Measurements from ENCODE around the gene PEMT. TPM values are rescaled to one million over a fixed set of nuclear protein-coding genes. Genes with fewer than 3 reads are reported as not detected.

The PEMT gene
- total RNA-seq, 1 donor from 2014 or later, result 41.9 TPM

GRCh38 chr17:17508646-17509591 lies 82.6 kb downstream of the PEMT start:
- Mint-ChIP-seq H3K27me3 (ENCODE audit: low read depth) (no peaks in the 10 kb centered on the region), H3K9me3 (no peaks in the 10 kb centered on the region), H3K27ac (no peak overlapping the region), H3K36me3 (no peaks in the 10 kb centered on the region), H3K4me3 (no peak overlapping the region), H3K4me1 (no peaks in the 10 kb centered on the region)
- no peak for TF ChIP-seq CTCF (IDR thresholded peaks at IDR 0.05; ENCODE audit: unreplicated experiment)
- DNase-seq (ENCODE audit: low spot score in 2 of 2, unreplicated experiment in 2 of 2), result no peak

GRCh38 chr17:17508019-17508535 lies 83.4 kb downstream of the PEMT start:
- Mint-ChIP-seq H3K4me3 (no peak overlapping the region), H3K27ac (no peak overlapping the region), H3K9me3 (no peaks in the 10 kb centered on the region), H3K27me3 (ENCODE audit: low read depth) (no peaks in the 10 kb centered on the region), H3K36me3 (no peaks in the 10 kb centered on the region), H3K4me1 (no peaks in the 10 kb centered on the region)
- DNase-seq (ENCODE audit: low spot score in 2 of 2, unreplicated experiment in 2 of 2), result no peak
- TF ChIP-seq CTCF (IDR thresholded peaks at IDR 0.05; ENCODE audit: unreplicated experiment), result no peak

GRCh38 chr17:17507465-17508011 lies 84.0 kb downstream of the PEMT start:
- no peaks in the 10 kb centered on the region for H3K4me1 Mint-ChIP-seq
- DNase-seq (ENCODE audit: low spot score in 2 of 2, unreplicated experiment in 2 of 2), result no peak
- H3K27ac Mint-ChIP-seq, result no peak overlapping the region
- H3K9me3 Mint-ChIP-seq, result no peaks in the 10 kb centered on the region
- no peak for TF ChIP-seq CTCF (IDR thresholded peaks at IDR 0.05; ENCODE audit: unreplicated experiment)
- H3K4me3 Mint-ChIP-seq, result no peak overlapping the region
- H3K27me3 Mint-ChIP-seq (ENCODE audit: low read depth), result no peaks in the 10 kb centered on the region
- H3K36me3 Mint-ChIP-seq, result no peaks in the 10 kb centered on the region

GRCh38 chr17:17506893-17507464 lies 84.5 kb downstream of the PEMT start:
- Mint-ChIP-seq H3K27ac (no peak overlapping the region), H3K27me3 (ENCODE audit: low read depth) (no peaks in the 10 kb centered on the region), H3K4me3 (no peak overlapping the region), H3K9me3 (no peaks in the 10 kb centered on the region), H3K36me3 (no peaks in the 10 kb centered on the region), H3K4me1 (no peaks in the 10 kb centered on the region)
- TF ChIP-seq CTCF (IDR thresholded peaks at IDR 0.05; ENCODE audit: unreplicated experiment), result no peak
- DNase-seq (ENCODE audit: low spot score in 2 of 2, unreplicated experiment in 2 of 2), result no peak

- Mint-ChIP-seq H3K9me3 (no peaks in the 10 kb centered on the region), H3K27me3 (ENCODE audit: low read depth) (no peaks in the 10 kb centered on the region), H3K4me1 (no peaks in the 10 kb centered on the region), H3K27ac (no peak overlapping the region), H3K36me3 (no peaks in the 10 kb centered on the region), H3K4me3 (no peak overlapping the region)
- no peak for DNase-seq (ENCODE audit: low spot score in 2 of 2, unreplicated experiment in 2 of 2)
- no peak for TF ChIP-seq CTCF (IDR thresholded peaks at IDR 0.05; ENCODE audit: unreplicated experiment)
Measured at GRCh38 chr17:17506181-17506741, 85.2 kb downstream of the PEMT start.

Data from mesothelial cell of epicardium (in vitro differentiated cells).